AG20443 (cell line): Measurements from ENCODE around the gene MMP24OS.

ENCODE experiments used
- DNase-seq: peaks from one replicate; pipeline ENCODE4 v3.0.0; 2012; ENCODE audit warnings: low spot score, mixed read lengths

The MMP24OS gene

DNA sequence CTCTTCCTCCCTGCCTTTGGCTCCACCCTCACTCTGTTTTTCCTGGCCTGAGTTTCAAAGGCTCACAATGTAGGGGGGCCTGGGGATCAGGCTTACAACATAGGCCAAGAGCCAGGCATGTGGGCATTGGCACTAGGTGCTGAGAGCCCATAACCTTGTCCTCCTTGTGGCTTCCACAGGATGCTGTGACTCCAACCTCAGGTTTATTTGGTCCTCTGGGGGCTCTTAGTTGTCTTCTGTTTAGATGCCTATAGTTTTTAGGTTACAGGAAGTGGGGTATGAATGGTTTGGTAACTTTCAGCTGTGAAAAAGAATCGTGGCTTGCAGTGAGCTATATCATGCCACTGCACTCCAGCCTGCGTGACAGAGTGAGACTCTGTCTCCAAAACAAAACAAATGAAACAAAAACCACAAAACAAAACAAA, 25.9 kb downstream of the MMP24OS start:
- no peak for DNase-seq

DNA sequence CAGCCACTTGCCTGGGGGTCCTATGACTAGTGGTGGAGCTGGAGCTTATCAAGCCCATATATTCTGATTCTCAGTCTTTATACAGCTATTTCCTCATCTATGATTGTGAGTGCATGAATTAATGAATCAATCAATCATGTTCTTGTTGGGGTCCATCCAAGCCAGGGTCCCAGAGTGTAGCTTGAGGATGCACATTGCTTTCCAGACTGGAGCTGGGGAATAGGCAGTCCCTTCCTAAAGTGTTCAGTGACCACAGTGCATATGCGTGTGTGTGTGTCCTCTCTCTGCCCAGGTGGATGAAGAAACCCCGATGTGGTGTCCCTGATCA, 26.3 kb downstream of the MMP24OS start:
- DNase-seq, result no peak

DNA sequence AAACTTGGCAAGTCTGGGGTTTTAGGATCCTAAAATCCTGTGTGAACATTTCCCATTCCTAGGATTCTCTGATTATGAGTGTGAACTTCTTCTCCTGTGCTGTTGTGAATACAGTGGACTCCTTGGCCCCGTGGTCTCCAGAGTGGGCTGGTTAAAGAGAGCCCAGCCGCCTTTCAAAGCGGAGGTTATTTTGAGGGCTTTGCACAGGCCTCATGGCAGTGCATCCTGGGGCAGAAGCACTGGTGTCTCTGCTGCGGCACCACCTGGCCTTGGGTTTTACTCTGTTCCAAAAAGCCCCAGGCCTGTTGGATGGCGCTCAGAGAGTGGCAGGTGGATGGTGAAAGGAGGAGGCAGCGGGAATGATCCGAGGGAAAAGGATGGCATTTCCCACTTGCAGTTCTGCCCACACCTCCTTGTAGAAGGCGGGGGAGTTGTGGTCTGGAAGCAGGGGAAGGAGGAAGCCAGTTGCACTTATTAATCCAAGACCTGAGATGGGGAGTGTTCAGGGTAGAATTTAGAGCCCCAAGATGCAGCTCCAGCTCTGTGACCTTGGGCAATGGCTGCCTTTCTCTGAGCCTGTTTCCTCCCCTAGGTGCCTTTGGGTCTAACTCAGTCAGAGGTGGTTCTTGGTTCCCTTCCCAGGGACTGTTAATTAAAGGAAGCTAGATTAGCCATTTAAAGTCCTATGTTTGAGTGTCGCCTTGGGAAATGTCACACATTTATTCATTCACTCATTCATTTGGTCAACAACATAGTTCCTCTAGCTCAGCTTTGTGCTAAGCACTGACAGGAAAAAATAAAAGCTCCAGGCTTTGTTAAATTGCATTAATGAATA, 29.1 kb downstream of the MMP24OS start:
- DNase-seq, result no peak

DNA sequence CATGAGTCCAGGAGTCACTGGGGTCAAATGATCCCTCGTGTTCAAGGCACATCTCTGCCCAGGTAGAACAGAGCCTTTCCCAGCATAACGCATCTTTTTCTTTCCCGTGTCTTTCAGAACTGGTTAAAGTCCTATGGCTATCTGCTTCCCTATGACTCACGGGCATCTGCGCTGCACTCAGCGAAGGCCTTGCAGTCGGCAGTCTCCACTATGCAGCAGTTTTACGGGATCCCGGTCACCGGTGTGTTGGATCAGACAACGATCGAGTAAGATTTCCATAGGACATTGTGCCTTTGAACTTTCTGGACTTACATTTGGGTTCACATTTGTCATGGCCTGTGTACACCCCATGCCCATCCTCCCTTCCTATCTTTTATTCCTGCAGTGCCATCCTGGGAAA, 31.2 kb downstream of the MMP24OS start:
- DNase-seq, result no peak

DNA sequence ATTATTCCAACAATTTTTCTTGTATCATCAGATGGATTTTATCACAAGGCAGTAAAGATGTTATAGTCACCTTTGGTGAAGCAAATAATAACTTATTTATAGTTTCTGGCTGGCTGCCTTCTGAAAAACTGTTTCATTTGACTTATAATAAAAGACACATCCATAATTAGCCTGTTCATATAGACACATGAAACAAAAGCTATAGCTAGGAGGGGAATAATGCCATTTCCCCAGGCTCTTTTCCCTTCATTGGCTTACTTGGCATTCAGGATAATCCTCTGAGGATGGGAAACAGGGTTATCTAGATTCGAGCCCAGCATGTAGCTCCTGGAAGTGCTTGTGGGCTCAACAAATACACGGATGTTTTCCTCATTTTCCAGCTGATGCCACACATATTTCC, 33.9 kb downstream of the MMP24OS start:
- DNase-seq, result no peak

DNA sequence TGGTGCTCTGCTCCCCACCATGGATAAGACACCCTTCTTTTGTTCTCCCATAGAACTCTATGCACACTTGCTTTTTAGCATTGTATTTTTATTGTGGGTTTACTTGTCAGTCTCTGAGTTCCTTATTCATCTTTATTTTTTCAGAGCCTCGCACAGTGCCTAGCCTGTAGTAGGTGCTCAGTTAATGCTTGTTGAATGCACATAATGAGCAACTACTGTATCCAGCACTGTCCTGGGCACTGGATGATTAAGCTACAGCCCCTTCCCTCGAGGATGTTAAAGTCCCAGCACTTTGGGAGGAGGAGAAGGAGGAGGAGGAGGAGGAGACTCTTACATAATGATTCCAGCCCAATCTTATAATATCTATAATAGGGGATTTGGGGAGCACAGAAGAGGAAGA, 34.6 kb downstream of the MMP24OS start:
- no peak for DNase-seq

DNA sequence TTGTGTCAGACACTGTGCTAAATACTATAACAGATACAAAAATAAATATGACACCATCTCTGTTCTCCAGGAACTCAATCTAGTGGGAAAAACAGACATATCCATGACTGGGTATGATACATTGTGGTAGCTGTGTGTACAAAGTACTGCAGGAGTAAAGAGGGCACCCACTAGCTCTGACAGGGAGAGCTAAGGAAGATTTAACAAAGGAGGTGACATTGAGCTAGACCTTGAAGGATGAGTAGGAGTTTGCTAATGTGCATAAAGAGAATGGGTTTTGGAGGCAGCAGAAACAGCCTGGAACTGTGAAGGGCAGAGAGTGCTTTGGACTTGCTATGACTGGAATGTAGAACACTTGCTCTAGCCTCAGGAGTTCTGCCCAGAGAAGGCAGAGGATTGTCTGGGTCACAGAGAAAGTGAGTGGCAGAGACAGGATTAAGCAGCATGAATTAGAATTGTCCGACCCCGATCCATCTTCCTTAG, 37.1 kb downstream of the MMP24OS start:
- DNase-seq, result no peak

DNA sequence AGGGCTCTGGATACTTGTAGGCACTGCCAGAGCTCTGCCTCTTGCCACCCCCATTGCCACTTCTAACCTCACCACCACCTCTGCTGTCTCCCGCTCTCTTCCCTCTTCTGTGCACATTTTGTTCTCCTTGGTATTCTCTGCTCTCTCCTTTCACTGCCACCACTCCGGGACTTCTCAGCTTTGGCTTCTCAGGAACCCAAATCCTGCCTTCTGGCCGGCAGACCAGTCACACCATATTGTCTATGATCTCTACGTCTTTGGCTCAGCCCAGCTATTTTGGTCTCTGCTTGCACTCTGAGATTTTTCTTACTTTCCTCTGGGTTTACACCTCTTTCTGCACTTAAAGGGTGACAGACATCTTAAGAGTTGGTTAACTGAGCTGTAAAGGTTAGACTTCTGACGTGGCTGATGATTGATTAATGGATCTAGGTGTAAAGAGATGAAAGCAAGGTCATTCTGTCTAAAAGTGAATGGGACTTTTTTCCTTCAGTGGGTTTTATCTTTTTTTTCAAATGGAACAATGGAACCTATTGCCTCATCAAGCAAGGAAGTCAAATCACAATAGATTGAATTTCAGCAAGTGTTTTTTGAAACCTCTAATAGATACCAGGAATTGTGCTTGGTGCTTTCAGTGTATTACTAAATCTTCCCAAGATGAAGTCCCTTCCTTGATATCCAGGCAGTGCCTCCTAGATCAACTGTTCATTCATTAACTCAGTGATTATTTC, 37.7 kb downstream of the MMP24OS start:
- no peak for DNase-seq

DNA sequence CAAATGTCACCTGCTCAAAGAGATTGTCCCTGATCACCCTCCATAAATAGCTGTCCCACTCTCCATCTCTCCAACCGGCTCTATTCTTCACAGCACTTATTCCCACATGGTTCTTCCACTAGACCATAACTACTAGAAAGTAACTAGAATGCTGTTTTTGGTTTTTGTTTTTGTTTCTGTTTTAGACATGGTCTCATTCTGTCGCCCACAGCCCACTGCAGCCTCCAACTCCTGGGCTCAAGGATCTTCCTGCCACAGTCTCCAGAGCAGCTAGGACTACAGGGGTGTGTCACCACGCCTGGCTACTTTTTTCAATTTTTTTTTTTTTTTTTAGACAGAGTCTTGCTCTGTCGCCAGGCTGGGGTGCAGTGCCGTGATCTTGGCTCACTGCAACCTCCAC, 39.2 kb downstream of the MMP24OS start:
- DNase-seq, result no peak

DNA sequence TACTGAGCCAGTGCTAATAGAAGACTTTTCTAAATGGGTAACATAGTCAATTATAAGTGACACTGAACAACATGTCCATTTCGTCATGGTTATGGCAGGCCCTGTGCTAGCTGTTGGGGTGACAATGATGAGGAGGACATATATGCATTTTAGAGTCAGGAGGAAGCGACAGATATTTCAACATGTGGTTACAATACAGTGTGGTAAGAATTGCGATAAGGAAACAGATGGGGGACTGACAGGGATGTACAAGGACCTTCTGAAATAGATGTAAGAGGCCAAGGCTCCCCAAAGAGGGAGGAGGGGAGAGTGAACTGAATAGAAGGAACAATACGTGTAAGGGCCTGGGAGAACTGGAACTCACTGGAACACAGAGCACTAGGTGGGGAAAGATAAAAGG, 39.8 kb downstream of the MMP24OS start:
- DNase-seq, result no peak

DNA sequence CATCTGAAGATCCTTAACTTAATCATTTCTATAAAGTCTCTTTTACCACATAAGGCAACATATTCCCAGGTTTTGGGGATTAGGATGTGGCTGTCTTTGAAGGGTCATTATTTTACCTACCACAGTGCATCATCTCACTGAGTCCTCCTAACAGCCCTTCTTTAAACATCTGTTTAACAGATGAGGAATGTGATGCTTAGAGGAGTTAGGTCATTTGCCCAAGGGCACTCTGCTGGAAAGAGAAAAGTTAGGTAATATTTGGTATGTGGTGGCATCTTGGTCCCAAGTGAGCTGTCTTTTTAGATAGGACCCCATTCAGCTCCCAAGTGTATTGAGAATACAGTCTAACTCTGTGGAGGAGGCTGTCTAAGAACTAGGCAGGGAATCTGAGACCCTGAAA, 40.4 kb downstream of the MMP24OS start:
- peak; percentile 44 for DNase-seq

DNA sequence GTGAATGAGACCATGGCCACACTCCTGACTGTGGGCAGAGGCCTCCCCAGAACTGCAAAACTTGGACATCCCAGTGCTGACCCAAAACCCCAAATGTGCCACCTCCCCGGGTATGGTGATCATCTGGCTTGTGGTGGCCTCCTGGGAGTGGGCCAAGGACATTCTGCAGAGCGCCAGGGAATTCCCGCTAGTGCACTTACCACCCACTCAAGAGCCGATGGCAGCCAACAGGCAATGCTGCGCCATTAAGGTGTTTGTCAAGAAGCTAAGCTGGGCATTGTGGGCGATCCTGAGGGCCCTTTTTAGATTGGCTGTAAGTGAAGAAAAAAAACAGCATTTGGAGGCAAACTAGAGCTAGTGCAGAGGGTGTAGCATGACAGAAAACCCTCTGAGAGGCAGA, 42.0 kb downstream of the MMP24OS start:
- no peak for DNase-seq

DNA sequence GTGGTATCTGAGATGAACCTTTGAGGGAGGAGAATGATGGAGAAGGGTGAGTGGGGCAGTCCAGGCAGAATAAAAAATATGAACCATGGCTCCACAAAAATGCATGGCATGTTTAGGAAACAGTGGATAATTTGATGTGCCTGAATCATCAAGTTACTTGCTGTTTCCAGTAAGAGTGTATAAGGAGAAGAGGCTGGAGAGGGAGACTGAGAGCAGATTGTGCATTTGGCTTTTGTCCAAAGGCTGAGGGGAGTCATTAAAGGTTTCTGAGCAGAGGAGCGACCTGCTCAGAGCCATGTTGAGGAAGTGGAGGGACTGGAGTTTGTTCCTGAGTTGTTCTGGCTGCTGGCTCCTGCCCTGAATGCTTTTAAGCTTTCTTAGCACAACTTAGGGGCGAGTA, 45.3 kb downstream of the MMP24OS start:
- peak; percentile 62 for DNase-seq

DNA sequence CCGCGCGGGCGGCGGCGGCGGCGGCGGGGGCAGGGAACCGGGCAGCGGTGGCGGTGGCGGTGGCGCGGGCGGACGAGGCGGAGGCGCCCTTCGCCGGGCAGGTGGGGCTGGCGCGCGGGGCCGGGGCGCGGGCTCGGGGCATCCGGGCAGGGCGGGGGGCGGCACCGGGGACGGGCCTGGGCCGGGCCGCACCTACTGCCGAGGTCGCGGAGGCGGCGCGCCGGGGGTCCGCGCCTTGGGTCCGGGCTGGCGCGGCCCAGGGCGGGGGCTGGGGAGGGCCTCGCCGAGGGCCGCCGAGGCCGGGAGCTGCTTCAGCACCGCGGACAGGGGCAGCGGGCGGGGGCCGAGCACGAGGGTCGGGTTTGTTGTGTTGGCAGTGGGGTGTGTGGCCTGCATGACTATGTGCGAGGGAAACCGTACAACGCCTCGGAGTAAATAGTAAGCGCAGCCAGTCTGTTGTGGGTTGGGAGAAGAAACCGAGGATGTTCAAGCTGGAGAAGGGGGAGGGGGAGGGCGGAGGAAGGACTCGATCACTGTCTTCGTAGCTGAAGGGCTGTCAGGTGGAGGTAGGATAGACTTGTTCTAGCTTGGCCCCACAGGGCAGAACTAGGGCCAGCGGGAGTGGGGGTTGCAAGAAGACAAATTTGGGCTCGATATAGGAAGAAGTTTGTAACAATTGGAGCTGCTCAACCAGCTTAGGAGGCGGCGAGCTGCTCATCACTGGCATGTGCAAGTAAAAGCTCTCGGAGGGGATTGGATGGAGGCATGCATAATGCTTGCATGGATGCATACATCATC, 50.8 kb downstream of the MMP24OS start:
- peak; percentile 87 for DNase-seq
